ENCODE results near the gene PCCA.
A peak's percentile ranks its signal among the peaks of the same experiment; 100 is the strongest.
"Not testable (repeated sequence)": the region's sequence is repeated elsewhere in the genome, so short reads cannot be mapped to it uniquely, and the experiment has no call there.

Gene PCCA

GRCh38 chr13:100069278-100069677 is 19.6 kb upstream of the PCCA start:
- Histone ChIP-seq H3K36me3 (ENCODE audit: control insufficient read depth in 1 of 2, insufficient read depth in 2 of 2, low read length in 2 of 2) (no peaks in the 10 kb centered on the region), H3K9me3 (ENCODE audit: control insufficient read depth in 1 of 2, low read length in 2 of 2) (no peaks in the 10 kb centered on the region)

DNA sequence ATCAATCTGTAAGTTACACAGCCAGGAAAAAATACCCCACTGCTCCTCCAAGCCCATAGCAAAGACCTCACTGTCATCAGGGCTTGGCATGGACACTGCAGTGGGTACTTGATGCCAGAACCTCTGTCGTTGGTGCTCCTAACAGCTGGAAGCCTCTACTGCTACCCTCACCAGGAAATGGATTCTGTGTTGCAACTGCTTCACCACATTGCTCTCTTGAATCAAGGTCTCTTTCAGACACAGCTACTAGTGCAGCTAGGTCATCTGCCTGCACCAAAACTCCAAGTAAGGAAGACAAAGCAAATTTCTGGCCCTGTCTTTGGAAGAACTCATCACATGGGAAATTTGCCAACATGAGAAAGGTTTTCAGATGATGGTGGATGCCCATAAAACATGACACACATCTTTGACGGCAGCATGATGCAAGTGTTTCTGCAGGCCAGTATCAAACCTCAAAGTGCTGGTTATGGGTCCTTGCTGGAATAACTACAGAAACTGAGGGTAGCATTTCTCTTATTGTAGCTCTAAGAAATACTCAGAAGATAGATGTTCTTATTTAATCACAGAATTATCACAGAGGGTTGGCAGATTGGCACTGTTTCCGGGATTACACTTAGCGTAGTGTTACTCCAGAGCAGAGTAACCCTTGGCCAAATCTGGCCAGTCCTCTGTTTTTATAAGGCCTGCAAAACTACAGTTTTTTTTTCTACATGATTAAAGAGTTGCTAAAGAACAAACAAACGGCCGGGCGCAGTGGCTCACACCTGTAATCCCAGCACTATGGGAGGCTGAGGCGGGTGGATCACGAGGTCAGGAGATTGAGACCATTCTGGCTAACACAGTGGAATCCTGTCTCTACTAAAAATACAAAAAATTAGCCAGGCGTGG is 12.9 kb upstream of the PCCA start:
- Histone ChIP-seq H3K4me1 (ENCODE audit: control insufficient read depth in 1 of 2, insufficient read depth in 2 of 2, low read length in 2 of 2) (no peaks in the 10 kb centered on the region), H3K9me3 (ENCODE audit: control insufficient read depth in 1 of 2, low read length in 2 of 2) (no peaks in the 10 kb centered on the region), H3K36me3 (ENCODE audit: control insufficient read depth in 1 of 2, insufficient read depth in 2 of 2, low read length in 2 of 2) (no peaks in the 10 kb centered on the region), H3K27ac (ENCODE audit: low read length) (no peak overlapping the region), H3K27me3 (ENCODE audit: low read depth, low read length) (no peaks in the 10 kb centered on the region), H3K4me3 (ENCODE audit: low read depth in 1 of 2, low read length in 2 of 2) (no peak overlapping the region)

More at GRCh38 chr13:100069278-100069677, 19.6 kb upstream of the PCCA start:
- no peak overlapping the region for H3K27ac ChIP-seq (ENCODE audit: low read length)
- H3K4me1 ChIP-seq (ENCODE audit: control insufficient read depth in 1 of 2, insufficient read depth in 2 of 2, low read length in 2 of 2): no peaks in the 10 kb centered on the region
- H3K4me3 ChIP-seq (ENCODE audit: low read depth in 1 of 2, low read length in 2 of 2): no peak overlapping the region
- H3K27me3 ChIP-seq (ENCODE audit: low read depth, low read length): no peaks in the 10 kb centered on the region

DNA sequence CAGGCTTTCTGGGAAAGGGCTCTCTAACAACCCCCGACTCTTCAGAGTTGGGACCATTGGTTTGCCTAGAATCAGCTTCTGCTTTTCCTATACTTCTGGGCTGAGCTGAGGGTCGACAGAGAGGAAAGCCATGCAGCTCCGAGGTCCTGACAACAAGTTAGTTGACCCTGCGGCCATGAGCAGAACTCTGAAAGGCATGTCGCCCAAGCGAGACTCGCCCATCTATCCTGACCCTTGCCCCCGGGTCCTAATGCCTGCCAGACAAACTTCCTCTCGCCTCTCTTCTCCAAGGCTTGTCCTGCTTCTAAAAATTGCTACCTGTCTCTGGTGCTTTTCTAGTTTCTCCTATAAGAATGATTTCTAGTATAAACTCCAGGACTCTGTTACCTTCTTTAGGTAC is 9.9 kb upstream of the PCCA start:
- not testable (repeated sequence) for H3K4me3 ChIP-seq (ENCODE audit: low read depth in 1 of 2, low read length in 2 of 2); H3K27ac ChIP-seq (ENCODE audit: low read length); H3K36me3 ChIP-seq (ENCODE audit: control insufficient read depth in 1 of 2, insufficient read depth in 2 of 2, low read length in 2 of 2); H3K9me3 ChIP-seq (ENCODE audit: control insufficient read depth in 1 of 2, low read length in 2 of 2); H3K27me3 ChIP-seq (ENCODE audit: low read depth, low read length); H3K4me1 ChIP-seq (ENCODE audit: control insufficient read depth in 1 of 2, insufficient read depth in 2 of 2, low read length in 2 of 2)

GRCh38 chr13:100083401-100083800 is 5.5 kb upstream of the PCCA start:
- not testable (repeated sequence) for H3K27me3 ChIP-seq (ENCODE audit: low read depth, low read length); H3K27ac ChIP-seq (ENCODE audit: low read length); H3K4me1 ChIP-seq (ENCODE audit: control insufficient read depth in 1 of 2, insufficient read depth in 2 of 2, low read length in 2 of 2); H3K36me3 ChIP-seq (ENCODE audit: control insufficient read depth in 1 of 2, insufficient read depth in 2 of 2, low read length in 2 of 2); H3K9me3 ChIP-seq (ENCODE audit: control insufficient read depth in 1 of 2, low read length in 2 of 2); H3K4me3 ChIP-seq (ENCODE audit: low read depth in 1 of 2, low read length in 2 of 2)

- Histone ChIP-seq H3K27ac (ENCODE audit: low read length) (peak overlapping the region; percentile 74), H3K36me3 (ENCODE audit: control insufficient read depth in 1 of 2, insufficient read depth in 2 of 2, low read length in 2 of 2) (no peaks in the 10 kb centered on the region), H3K27me3 (ENCODE audit: low read depth, low read length) (no peaks in the 10 kb centered on the region), H3K9me3 (ENCODE audit: control insufficient read depth in 1 of 2, low read length in 2 of 2) (no peaks in the 10 kb centered on the region), H3K4me1 (ENCODE audit: control insufficient read depth in 1 of 2, insufficient read depth in 2 of 2, low read length in 2 of 2) (peaks cover 0 to 24% of the 10 kb centered on the region in 2 donors), H3K4me3 (ENCODE audit: low read depth in 1 of 2, low read length in 2 of 2) (peak overlapping the region; percentile 87 to 96)
Observed at GRCh38 chr13:100088273-100088643, 635 bp upstream of the PCCA start.

DNA sequence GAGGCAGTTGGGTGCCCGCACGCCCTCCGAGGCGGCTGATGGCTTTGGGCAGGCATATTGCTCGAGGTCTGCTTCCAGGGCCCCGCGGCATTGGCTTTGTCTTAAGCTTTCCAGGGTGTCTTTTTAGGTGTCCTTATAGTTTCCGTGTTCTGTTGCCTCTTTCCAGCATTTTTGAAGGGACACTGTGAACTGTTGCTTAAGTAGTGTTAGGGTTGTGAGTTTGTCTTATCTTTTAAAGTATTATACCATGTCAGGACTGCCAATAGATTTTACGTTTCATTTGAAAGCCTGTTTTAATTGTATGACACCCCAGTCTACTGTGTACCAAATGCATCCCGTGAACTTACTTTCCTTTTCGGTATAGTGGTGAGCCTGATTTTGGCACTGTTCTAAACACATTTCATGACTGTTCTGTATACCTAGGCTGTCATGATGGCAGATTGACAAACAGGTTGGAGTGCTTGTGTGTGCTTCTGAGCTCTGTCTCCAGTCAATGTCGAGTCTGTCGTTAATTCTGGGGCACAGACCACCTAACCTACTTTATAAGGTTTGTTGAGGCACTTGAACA is 656 bp downstream of the PCCA start:
- Histone ChIP-seq H3K36me3 (ENCODE audit: control insufficient read depth in 1 of 2, insufficient read depth in 2 of 2, low read length in 2 of 2) (no peaks in the 10 kb centered on the region), H3K9me3 (ENCODE audit: control insufficient read depth in 1 of 2, low read length in 2 of 2) (no peaks in the 10 kb centered on the region), H3K27ac (ENCODE audit: low read length) (peak overlapping the region; percentile 74), H3K27me3 (ENCODE audit: low read depth, low read length) (no peaks in the 10 kb centered on the region), H3K4me1 (ENCODE audit: control insufficient read depth in 1 of 2, insufficient read depth in 2 of 2, low read length in 2 of 2) (peaks cover 0 to 24% of the 10 kb centered on the region in 2 donors), H3K4me3 (ENCODE audit: low read depth in 1 of 2, low read length in 2 of 2) (peak overlapping the region; percentile 87 to 96)

- H3K4me3 ChIP-seq (ENCODE audit: low read depth in 1 of 2, low read length in 2 of 2): peak overlapping the region in 1 of 2 donors; percentile 96
- H3K27me3 ChIP-seq (ENCODE audit: low read depth, low read length): no peaks in the 10 kb centered on the region
- peaks cover 0 to 24% of the 10 kb centered on the region in 2 donors for H3K4me1 ChIP-seq (ENCODE audit: control insufficient read depth in 1 of 2, insufficient read depth in 2 of 2, low read length in 2 of 2)
- no peak overlapping the region for H3K27ac ChIP-seq (ENCODE audit: low read length)
- no peaks in the 10 kb centered on the region for H3K36me3 ChIP-seq (ENCODE audit: control insufficient read depth in 1 of 2, insufficient read depth in 2 of 2, low read length in 2 of 2)
- no peaks in the 10 kb centered on the region for H3K9me3 ChIP-seq (ENCODE audit: control insufficient read depth in 1 of 2, low read length in 2 of 2)
Observed at GRCh38 chr13:100090861-100091260, 2.0 kb downstream of the PCCA start.

GRCh38 chr13:100091391-100091790 is 2.5 kb downstream of the PCCA start:
- Histone ChIP-seq H3K27ac (ENCODE audit: low read length) (no peak overlapping the region), H3K36me3 (ENCODE audit: control insufficient read depth in 1 of 2, insufficient read depth in 2 of 2, low read length in 2 of 2) (no peaks in the 10 kb centered on the region), H3K4me3 (ENCODE audit: low read depth in 1 of 2, low read length in 2 of 2) (no peak overlapping the region), H3K9me3 (ENCODE audit: control insufficient read depth in 1 of 2, low read length in 2 of 2) (no peaks in the 10 kb centered on the region), H3K4me1 (ENCODE audit: control insufficient read depth in 1 of 2, insufficient read depth in 2 of 2, low read length in 2 of 2) (peaks cover 0 to 24% of the 10 kb centered on the region in 2 donors), H3K27me3 (ENCODE audit: low read depth, low read length) (no peaks in the 10 kb centered on the region)

- not testable (repeated sequence) for H3K9me3 ChIP-seq (ENCODE audit: control insufficient read depth in 1 of 2, low read length in 2 of 2); H3K27ac ChIP-seq (ENCODE audit: low read length); H3K27me3 ChIP-seq (ENCODE audit: low read depth, low read length); H3K36me3 ChIP-seq (ENCODE audit: control insufficient read depth in 1 of 2, insufficient read depth in 2 of 2, low read length in 2 of 2); H3K4me3 ChIP-seq (ENCODE audit: low read depth in 1 of 2, low read length in 2 of 2)
- H3K4me1 ChIP-seq (ENCODE audit: control insufficient read depth in 1 of 2, insufficient read depth in 2 of 2, low read length in 2 of 2): peaks cover 0 to 24% of the 10 kb centered on the region in 2 donors
Observed at GRCh38 chr13:100092273-100092672, 3.4 kb downstream of the PCCA start.

DNA sequence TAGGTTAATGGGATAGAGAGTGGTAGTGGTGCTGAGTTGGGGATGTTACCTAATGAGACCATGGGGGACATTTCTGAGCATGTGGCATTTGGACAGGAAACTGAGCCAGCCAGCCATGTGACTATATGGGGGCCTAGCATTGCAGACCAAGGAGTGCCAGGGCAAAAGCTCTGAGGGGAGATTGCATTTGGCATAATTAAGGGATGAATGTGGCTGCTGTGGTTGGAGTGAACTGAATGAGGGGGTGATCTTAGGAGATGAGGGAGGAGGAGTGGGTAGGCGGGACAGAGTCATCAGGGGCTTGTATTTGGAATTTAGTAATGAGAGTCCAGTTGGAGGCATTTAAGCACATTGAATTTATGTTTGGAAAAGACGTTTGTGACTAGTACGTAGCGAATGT is 6.6 kb downstream of the PCCA start:
- Histone ChIP-seq H3K9me3 (ENCODE audit: control insufficient read depth in 1 of 2, low read length in 2 of 2) (no peaks in the 10 kb centered on the region), H3K27me3 (ENCODE audit: low read depth, low read length) (no peaks in the 10 kb centered on the region), H3K27ac (ENCODE audit: low read length) (no peak overlapping the region), H3K36me3 (ENCODE audit: control insufficient read depth in 1 of 2, insufficient read depth in 2 of 2, low read length in 2 of 2) (no peaks in the 10 kb centered on the region), H3K4me3 (ENCODE audit: low read depth in 1 of 2, low read length in 2 of 2) (no peak overlapping the region), H3K4me1 (ENCODE audit: control insufficient read depth in 1 of 2, insufficient read depth in 2 of 2, low read length in 2 of 2) (peaks cover 4 to 24% of the 10 kb centered on the region in 2 donors)

GRCh38 chr13:100096526-100096925 is 7.6 kb downstream of the PCCA start:
- Histone ChIP-seq H3K27me3 (ENCODE audit: low read depth, low read length) (no peaks in the 10 kb centered on the region), H3K36me3 (ENCODE audit: control insufficient read depth in 1 of 2, insufficient read depth in 2 of 2, low read length in 2 of 2) (no peaks in the 10 kb centered on the region), H3K27ac (ENCODE audit: low read length) (no peak overlapping the region), H3K4me1 (ENCODE audit: control insufficient read depth in 1 of 2, insufficient read depth in 2 of 2, low read length in 2 of 2) (peaks cover 9 to 16% of the 10 kb centered on the region in 2 donors), H3K9me3 (ENCODE audit: control insufficient read depth in 1 of 2, low read length in 2 of 2) (no peaks in the 10 kb centered on the region), H3K4me3 (ENCODE audit: low read depth in 1 of 2, low read length in 2 of 2) (no peak overlapping the region)

Measured in muscle layer of duodenum (tissue), 2 donors.